ENCODE results near the gene TRMT2A. TPM values are rescaled to one million over a fixed set of nuclear protein-coding genes. Genes with fewer than 3 reads are reported as not detected.

TRMT2A gene
- total RNA-seq, 4 donors from 2014 or later: 33.0 to 62.9 (median 46.7) TPM

- TF ChIP-seq CTCF (IDR thresholded peaks at IDR 0.05; ENCODE audit: low read depth): no peak
Measured at GRCh38 chr22:20141186-20142077, 24.4 kb upstream of the TRMT2A start.

- TF ChIP-seq CTCF (IDR thresholded peaks at IDR 0.05; ENCODE audit: low read depth): no peak
Measured at GRCh38 chr22:20140521-20140964, 23.5 kb upstream of the TRMT2A start.

- TF ChIP-seq CTCF (IDR thresholded peaks at IDR 0.05; ENCODE audit: low read depth): no peak
Measured at GRCh38 chr22:20140107-20140445, 23.1 kb upstream of the TRMT2A start.

- no peak for TF ChIP-seq CTCF (IDR thresholded peaks at IDR 0.05; ENCODE audit: low read depth)
Measured at GRCh38 chr22:20139391-20140106, 22.5 kb upstream of the TRMT2A start.

GRCh38 chr22:20138868-20139267 is 21.8 kb upstream of the TRMT2A start:
- no peak for TF ChIP-seq CTCF (IDR thresholded peaks at IDR 0.05; ENCODE audit: low read depth)

- no peak for TF ChIP-seq CTCF (IDR thresholded peaks at IDR 0.05; ENCODE audit: low read depth)
Measured at GRCh38 chr22:20138417-20138738, 21.4 kb upstream of the TRMT2A start.

- TF ChIP-seq CTCF (IDR thresholded peaks at IDR 0.05; ENCODE audit: low read depth): no peak
Measured at GRCh38 chr22:20137671-20138416, 20.8 kb upstream of the TRMT2A start.
